ENCODE data around the gene ARRDC1. TPM values are rescaled to one million over a fixed set of nuclear protein-coding genes. Genes with fewer than 3 reads are reported as not detected.

The ARRDC1 gene
- total RNA-seq, 4 donors from 2014 or later, result 16.6 to 28.2 (median 21.7) TPM

DNA sequence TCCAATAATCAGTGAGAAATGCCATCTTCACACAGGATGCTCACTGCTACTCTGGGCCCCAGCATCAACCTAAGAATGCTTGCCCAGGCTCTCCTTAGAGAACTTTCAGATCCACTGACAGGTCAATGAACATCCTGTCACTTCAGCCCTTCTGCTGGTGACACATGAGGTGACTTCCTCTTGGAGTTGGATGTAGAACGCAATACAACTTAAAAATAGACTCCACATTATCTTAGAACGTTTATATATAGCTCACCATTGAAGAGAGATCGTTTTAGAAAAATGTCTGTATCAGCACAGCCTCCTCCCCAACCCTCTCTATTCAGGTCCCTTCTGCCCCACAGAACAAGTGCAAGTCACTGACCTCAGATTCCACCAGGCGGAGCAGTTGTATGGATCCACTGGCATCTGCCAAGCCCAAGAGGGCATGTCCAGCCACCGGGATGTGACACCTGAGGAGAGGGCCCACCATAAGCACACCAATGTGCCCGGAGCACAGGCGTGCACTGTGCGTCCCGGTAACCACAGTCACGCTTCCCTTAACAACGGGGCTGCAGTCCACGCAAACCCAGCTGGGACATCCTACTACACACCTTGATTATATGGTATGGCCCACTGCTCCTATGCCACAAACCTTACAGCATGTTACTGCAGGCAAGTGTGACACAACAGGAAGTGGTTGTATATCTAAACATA lies 29.6 kb upstream of the ARRDC1 start:
- Histone ChIP-seq H3K27me3 (no peaks in the 10 kb centered on the region), H3K9me3 (no peaks in the 10 kb centered on the region), H3K27ac (replicated peaks in 1 of 4) (no peak overlapping the region), H3K4me1 (peaks cover 39 to 56% (median 50%) of the 10 kb centered on the region in 4 donors), H3K36me3 (peaks cover 24 to 60% (median 44%) of the 10 kb centered on the region in 4 donors), H3K4me3 (no peak overlapping the region)
- TF ChIP-seq EP300 (IDR thresholded peaks at IDR 0.05) (no peak), POLR2A (IDR thresholded peaks at IDR 0.05; ENCODE audit: low read depth) (no peak)
- DNase-seq (ENCODE audit: extremely low spot score), result no peak
- intact Hi-C loops (cut with DNase I), result no loop called here
- WGBS, result 75% methylated on average over 10 of the region's 12 CpGs

DNA sequence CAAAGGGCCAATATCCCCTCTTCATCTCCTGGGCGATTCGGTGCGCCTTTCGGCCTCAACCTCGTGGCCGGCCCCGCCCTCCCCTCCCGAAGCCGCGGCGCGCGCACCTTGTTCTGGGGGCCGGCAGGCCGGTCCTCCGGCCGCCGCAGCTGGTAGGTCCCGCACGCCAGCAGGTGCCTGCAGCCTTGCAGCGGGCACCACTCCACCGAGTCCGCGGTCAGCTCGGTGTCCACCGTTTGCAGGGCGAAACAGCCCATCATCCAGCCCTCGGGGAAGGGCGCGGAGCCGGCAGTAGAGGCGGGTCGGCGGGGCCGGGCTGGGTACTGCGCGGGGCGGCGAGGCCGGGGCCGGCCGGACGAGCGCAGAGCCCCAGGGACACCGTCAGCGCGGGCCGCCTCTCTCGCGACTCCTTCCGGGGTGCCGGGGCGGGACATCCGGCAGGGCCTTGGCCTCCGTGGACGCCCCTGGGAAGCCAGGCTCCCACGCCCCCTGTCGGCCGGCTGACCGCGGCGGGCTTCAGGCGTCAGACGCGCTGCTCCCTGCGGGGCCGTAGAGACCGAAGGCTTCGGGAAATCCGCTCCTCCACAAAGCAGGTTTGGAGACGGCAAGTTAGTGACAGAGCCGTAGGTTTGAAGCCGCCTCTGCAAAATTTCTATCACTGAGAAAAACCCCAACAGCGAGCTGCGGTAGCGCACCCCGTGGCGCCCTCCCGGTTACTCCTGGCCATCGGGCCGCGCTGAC lies 26.8 kb upstream of the ARRDC1 start, which contains the start of gene DPH7:
DPH7 (minus strand) TSS at position 408 of the 741 bp plus-strand sequence; CDS start at position 260, 148 bp downstream.
- Histone ChIP-seq H3K4me3 (peak within 1 kb of the TSS; percentile 84 to 98 (median 91)), H3K27me3 (no peaks in the 10 kb centered on the region), H3K4me1 (peaks cover 39 to 61% (median 51%) of the 10 kb centered on the region in 4 donors), H3K27ac (replicated peaks in 1 of 4) (peak within 1 kb of the TSS; percentile 83 to 90 (median 86)), H3K36me3 (peaks cover 18 to 61% (median 51%) of the 10 kb centered on the region in 4 donors), H3K9me3 (no peaks in the 10 kb centered on the region)
- 2% methylated on average over 9 of the region's 82 CpGs for WGBS
- DNase-seq (ENCODE audit: extremely low spot score), result peak; percentile 97
- TF ChIP-seq EP300 (IDR thresholded peaks at IDR 0.05) (no peak), POLR2AphosphoS5 (IDR thresholded peaks at IDR 0.05) (peak; percentile 81 to 86), POLR2A (IDR thresholded peaks at IDR 0.05; ENCODE audit: low read depth) (peak; percentile 33)
- TF ChIP-seq, protein P1, sequence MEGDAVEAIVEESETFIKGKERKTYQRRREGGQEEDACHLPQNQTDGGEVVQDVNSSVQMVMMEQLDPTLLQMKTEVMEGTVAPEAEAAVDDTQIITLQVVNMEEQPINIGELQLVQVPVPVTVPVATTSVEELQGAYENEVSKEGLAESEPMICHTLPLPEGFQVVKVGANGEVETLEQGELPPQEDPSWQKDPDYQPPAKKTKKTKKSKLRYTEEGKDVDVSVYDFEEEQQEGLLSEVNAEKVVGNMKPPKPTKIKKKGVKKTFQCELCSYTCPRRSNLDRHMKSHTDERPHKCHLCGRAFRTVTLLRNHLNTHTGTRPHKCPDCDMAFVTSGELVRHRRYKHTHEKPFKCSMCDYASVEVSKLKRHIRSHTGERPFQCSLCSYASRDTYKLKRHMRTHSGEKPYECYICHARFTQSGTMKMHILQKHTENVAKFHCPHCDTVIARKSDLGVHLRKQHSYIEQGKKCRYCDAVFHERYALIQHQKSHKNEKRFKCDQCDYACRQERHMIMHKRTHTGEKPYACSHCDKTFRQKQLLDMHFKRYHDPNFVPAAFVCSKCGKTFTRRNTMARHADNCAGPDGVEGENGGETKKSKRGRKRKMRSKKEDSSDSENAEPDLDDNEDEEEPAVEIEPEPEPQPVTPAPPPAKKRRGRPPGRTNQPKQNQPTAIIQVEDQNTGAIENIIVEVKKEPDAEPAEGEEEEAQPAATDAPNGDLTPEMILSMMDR (IDR thresholded peaks at IDR 0.05), result peak; percentile 94 to 97 (median 95)
- intact Hi-C loops (cut with DNase I), result no loop called here

DNA sequence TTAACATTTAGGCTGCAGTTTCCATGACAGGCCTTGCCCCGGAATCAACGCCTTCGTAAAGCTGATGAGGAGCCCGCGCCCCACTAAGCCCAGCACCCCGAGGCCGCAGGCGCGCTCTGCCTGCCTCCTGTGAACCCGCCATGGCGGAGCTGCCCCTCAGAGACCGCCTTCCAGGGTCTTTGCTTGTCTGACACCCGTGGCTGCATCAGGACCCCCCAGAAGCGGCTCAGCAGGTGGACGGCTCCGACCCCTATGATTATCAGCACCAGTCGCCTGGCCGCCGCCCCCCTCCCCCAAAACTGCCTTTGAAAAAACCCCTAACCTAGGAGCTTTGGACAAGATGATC lies 26.3 kb upstream of the ARRDC1 start:
- peaks cover 12 to 61% (median 50%) of the 10 kb centered on the region in 4 donors for H3K36me3 ChIP-seq
- TF ChIP-seq EP300 (IDR thresholded peaks at IDR 0.05) (no peak), POLR2AphosphoS5 (IDR thresholded peaks at IDR 0.05) (no peak), POLR2A (IDR thresholded peaks at IDR 0.05; ENCODE audit: low read depth) (no peak)
- TF ChIP-seq, protein P1 (IDR thresholded peaks at IDR 0.05), result no peak
- H3K27ac ChIP-seq (replicated peaks in 1 of 4), result peak overlapping the region; percentile 83 to 90 (median 86)

DNA sequence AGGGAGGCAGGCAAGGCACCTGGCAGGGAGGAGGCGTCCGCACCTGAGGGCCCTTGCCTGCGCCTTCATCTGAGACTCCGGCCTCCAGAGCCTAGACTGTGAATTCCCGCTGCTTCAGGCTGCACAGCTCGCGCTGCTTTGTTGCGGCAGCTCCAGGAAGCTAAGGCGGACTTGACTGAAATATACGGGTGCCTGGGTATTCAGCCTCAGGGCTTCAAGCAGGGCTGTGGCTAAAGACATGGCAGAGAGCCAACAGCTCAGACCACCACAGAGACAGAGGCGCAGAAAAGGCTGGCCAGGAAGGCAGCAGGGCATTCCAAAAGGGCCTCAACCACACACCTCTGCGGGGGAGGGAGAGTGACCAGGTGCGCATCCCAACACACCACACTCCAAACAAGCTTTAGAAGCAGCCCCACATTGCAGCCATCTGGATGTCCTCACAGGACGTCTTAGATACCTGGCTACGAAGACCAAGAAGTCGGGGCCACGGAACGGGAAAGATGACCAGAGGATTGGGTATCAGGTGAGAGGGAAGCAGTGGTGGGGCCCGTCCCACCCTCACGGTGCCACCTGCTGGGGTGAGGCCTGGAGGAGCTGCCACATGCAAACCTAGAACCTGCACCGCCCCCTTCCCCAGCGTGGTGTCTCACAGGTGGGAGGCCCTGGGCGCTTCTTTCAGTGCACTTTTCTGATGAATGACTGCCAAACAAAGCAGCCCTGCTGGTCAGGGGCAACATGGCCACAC lies 25.1 kb upstream of the ARRDC1 start:
- Histone ChIP-seq H3K27me3 (no peaks in the 10 kb centered on the region), H3K27ac (replicated peaks in 1 of 4) (no peak overlapping the region), H3K36me3 (peaks cover 8 to 61% (median 46%) of the 10 kb centered on the region in 4 donors), H3K9me3 (no peaks in the 10 kb centered on the region), H3K4me3 (no peak overlapping the region), H3K4me1 (peaks cover 35 to 54% (median 44%) of the 10 kb centered on the region in 4 donors)
- no peak for DNase-seq (ENCODE audit: extremely low spot score)
- TF ChIP-seq, protein P1 (IDR thresholded peaks at IDR 0.05), result no peak
- TF ChIP-seq POLR2AphosphoS5 (IDR thresholded peaks at IDR 0.05) (no peak), POLR2A (IDR thresholded peaks at IDR 0.05; ENCODE audit: low read depth) (no peak), EP300 (IDR thresholded peaks at IDR 0.05) (no peak)
- intact Hi-C loops (cut with DNase I), result no loop called here
- 92% methylated on average over 16 of the region's 23 CpGs for WGBS

More for the DNA sequence above, 26.3 kb upstream of the ARRDC1 start:
- Histone ChIP-seq H3K4me1 (peaks cover 39 to 61% (median 51%) of the 10 kb centered on the region in 4 donors), H3K9me3 (no peaks in the 10 kb centered on the region), H3K4me3 (peak overlapping the region; percentile 84 to 98 (median 91)), H3K27me3 (no peaks in the 10 kb centered on the region)
- 37% methylated on average over 10 of the region's 19 CpGs for WGBS
- no peak for DNase-seq (ENCODE audit: extremely low spot score)
- intact Hi-C loops (cut with DNase I), result no loop called here
